GM18499 (cell line): ENCODE data around the gene CRYBB3.
"Not testable (repeated sequence)": the region's sequence is repeated elsewhere in the genome, so short reads cannot be mapped to it uniquely, and the experiment has no call there.

Source experiments
- ATAC-seq: cut with Tn5 transposase; IDR thresholded peaks from one replicate; pipeline ENCODE4 v1.9.1; 2021; ENCODE audit warnings: moderate number of reproducible peaks; ENCODE audit not compliant: insufficient read depth, unreplicated experiment

Gene CRYBB3

GRCh38 chr22:25235547-25236290 lies 36.1 kb downstream of the CRYBB3 start:
- ATAC-seq: no peak

GRCh38 chr22:25236417-25236816 lies 36.8 kb downstream of the CRYBB3 start:
- ATAC-seq: no peak

GRCh38 chr22:25237503-25237902 lies 37.8 kb downstream of the CRYBB3 start:
- no peak for ATAC-seq

DNA sequence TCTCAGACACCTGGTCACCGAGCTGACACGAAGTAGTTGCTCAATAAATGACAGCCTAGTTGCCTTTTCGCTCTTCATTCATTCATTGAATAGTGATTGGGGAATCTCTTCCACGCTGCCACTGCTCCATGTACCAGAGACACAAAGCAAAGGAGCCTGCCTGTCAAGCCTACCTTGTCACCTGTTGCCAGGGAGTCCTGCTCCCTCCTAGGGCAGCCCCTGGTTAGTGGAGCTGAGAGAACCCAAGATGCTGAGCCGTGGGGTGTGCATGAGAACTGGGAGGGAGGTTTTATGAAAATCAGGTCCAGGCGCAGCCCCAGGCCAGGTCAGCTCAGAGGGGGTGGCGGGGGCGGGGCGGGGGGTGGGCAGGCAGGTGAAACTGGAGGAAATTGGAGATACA lies 38.4 kb downstream of the CRYBB3 start:
- ATAC-seq: not testable (repeated sequence)

- not testable (repeated sequence) for ATAC-seq
Observed at GRCh38 chr22:25255169-25255568, 55.5 kb downstream of the CRYBB3 start.
